DMS 273 treated with DMSO at 0.1 percent for 48 hours (cell line): ENCODE measurements around the gene KCNMA1.

ENCODE experiments used
- DNase-seq: peaks from one replicate; lab custom pipeline; 2025; lab: John Stamatoyannopoulos, UW

KCNMA1 gene

DNA sequence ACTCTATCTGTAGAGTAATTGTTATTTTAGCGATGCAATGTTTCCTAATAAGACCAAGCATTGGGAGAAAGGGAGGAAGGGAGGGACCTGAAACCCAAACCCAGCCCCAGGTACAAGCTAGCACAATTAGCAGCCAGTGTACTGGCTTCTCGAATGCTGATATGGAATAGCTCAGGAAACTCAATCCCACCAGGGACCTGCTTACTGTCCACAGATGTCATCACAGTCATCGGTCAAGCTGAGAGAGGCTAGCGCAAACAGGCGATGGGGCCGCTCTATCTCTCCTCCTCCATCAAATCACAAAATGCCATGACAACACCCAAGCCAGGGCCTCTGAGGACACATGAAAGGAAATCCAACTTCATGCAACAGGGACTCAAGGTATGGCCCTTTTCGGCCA lies 192.1 kb downstream of the KCNMA1 start:
- DNase-seq, result no peak

GRCh38 chr10:77444041-77444440 lies 193.6 kb downstream of the KCNMA1 start:
- no peak for DNase-seq

DNA sequence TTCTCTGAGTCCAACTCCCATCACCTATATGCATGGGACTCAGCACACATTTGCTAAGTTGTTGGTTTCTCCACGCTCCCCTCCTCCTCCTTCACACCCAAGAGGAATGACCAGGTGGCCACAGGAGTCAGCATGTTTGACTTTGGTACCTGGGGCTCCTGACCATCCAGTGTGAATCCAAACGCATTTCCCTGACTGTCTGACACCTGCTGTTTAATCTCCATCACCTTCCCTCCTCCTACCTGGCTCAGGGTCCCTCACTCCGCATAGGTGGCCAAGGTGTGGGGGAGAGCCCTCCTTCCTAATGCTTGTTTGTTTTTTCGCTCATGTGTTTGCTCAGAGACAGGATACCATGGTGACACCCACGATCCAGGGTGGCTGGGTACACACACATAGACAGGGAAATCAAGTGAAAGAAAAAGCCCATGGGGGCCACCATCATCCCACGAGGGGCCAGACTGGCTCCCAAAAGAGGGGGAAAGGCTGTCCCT lies 194.9 kb downstream of the KCNMA1 start:
- DNase-seq, result no peak

DNA sequence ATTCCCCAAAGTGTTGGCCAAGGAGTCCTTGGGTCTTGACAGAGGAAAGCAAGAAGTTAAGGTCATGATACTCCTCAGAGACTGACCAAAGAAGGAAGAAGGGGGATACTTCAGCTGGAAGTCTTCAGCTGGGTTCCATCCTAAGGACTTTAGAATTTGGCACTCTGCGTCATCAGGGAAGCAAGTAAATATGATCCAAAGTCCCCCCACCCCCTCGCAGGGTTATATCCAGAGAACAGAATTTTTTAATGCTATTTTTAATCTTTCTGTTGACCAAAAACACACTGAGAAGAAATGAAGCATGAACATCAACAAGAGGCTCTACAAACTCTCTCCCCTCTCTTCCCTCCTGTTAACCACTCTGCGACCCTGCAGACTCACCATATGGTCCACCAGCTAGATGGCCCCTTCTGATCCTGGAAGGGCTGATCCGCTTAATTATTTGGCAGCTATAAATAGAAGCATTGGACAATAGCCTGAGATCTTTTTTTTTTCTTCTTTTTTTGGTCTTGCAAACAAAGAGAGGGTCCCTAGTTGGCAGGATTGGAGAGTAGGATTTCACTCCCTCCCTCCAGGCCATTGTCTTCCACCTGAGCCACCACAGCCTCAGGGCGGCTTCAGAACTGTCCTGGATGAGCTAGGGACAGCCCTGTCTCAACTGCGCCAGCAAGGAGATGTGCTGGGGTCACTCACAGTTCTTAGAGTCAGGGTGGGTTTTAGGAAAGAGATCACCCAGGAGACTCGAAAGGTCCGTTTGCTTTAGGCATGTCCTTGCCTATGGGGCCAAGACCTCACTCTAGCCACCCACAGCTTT lies 196.0 kb downstream of the KCNMA1 start:
- DNase-seq, result peak; percentile 4

DNA sequence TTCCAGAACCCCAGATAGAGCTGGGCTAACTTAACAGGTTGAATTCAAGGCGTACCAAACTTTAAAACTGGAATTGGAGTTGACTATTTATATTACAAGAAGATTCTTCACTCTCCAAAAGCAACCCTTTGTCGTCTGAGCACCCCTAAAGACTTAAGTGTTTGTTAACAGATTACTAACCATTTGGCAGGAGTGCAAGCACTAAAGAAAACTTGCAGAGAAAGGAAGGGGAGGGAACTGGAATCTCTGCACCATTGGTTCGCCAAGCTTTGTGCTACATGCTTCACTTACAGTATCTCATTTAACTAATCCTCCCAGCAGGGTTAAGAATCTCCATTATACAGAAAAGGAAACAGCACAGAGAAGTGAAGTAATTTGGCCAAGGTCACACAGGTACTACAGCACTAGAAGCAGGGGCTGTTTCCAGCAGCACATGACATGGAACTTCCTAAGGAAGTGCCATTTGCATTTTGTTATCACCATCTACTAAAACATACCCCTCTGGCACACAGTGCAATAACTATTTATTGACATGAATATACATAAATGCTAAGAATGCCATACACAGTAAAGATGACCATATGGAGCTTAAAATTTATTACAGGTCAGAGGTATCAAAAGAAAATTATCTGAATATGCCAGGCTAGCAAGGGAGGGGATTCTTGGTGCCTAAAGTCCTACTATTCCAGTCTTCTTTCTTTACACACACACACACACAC lies 201.2 kb downstream of the KCNMA1 start:
- no peak for DNase-seq

- DNase-seq, result no peak
Observed at GRCh38 chr10:77433546-77433945, 204.1 kb downstream of the KCNMA1 start.

GRCh38 chr10:77431980-77432797 lies 205.4 kb downstream of the KCNMA1 start:
- DNase-seq, result no peak

DNA sequence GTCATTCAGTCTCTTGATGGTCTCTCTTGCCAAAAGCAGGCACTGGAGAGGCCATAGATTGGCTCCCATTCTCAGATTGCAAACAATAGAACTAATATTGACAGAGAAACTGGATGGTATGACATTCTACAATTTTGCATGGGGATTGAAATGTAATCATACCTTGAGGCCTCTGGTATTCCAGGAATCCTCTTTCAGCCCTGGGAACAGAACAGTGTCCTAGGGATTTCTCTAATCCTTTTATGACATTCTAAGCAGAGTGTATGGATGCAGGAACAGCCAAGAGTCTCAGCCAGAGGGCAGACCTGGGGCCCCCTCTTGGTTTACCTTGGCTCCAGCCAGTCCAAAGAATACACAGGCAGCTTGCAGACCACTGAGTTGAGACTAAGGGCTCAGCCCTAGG lies 206.4 kb downstream of the KCNMA1 start:
- no peak for DNase-seq

DNA sequence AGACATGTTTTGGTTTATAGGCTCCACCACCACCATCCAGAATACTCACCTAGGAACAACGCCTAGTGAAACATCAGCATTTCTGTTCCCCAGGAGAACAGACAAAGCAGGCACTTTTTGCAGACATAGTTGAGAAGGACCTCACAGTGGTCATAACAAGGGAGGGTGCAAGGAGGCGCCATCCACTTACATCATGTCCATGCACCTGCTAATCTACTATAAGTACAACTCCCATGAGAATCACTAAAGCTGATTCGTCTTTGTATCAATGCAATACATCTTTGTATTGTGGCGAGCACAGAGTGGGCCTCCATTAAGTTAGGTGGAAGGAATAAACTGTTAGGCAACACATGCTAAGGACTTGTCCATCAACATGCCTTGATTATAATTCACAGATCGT lies 207.1 kb downstream of the KCNMA1 start:
- no peak for DNase-seq

DNA sequence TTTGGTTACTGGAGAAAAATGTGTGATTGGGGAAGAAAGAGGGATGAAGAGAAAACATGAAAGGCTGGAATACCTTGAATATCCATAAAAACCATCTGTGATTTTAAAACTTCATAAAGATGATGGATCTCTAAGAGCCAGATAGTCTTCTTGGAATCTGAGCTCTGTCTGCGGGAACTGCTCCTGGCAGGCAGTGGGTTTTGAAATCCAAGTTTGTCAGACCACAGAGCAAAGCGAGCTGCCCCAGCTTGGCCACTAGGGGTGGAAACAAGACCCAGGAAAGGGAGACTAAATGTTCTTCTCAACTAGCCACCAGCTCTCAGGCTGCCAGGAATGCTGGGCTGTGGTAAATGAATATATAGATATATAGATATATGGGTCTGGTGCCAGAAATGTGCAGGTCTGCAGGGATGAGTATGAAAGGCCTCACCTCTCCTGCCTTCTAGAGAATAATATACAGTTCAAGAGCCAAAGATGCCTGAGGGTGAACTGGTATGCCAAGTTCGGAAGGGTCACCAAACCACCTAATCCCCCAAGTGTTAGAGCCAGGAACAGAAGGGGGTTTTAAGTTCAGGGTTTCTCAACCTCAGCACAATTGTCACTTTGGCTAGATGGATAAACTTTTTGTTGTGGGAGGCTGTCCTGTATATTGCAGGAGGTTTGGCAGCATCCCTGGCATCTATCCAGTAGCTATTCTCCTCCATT lies 208.8 kb downstream of the KCNMA1 start:
- no peak for DNase-seq

GRCh38 chr10:77424257-77424656 lies 213.4 kb downstream of the KCNMA1 start:
- no peak for DNase-seq

- no peak for DNase-seq
Observed at GRCh38 chr10:77422491-77423338, 214.9 kb downstream of the KCNMA1 start.

DNA sequence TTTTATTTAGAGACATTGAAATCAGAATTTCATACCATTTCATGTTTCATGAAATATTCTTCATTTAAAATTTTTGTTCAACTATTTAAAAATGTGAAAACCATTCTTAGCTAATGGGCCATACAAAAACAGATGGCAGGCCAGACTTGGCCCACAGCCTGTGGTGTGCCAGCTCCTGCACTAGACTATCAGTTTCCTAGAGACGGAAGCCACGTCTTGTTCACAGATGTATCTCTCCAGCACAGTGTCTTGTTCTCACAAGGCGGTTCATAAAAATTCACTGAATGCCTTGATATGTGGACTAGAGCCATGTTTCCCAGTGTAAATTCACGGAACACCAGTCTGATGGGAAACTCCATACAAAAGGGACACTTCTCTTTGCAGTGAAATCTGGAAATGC lies 216.0 kb downstream of the KCNMA1 start:
- peak; percentile 35 for DNase-seq

DNA sequence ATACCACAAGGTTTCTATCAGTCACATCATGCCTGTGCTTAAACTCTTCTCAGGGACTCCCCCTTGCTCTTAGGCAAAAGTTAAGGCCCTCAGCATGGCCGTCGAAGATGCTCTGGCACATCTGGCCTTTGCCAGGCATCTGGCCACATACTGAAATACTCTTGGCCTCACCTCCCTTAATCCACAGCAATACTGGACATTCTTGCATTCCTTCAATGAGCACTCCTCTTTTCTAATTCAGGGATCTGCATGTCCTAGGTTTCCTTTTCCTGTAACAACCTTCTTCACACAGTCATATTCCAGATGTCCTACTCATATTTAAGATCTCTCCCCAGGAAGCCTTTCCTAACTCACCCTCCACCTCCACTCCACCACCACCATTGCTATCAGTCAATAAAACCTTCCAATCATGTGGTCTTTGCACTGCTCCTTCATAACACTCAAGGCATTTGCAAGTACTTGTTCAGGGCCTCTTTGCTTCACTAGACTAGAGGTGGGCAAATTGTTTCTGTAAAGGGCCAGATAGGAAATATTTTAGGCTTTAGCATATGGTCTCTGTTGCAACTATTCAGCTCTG lies 216.6 kb downstream of the KCNMA1 start:
- no peak for DNase-seq

DNA sequence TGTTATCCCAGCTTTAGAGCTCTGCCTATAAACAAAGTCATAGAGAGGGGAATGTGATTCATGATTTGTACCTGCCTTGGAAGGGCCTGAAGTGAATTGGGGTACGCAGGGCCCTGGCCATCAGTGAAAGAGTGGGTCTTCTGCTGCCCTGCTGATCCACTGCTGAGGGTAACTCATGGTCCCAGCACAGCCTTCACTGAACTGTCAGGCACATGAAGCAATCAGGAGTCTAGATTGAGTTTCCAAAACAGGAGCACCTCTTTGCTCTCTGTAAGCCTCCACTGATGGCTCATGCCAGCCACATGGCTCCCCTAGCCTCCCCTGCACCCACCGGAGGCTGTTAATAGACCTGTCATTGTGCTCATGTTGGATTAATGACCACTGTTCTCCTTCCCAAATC lies 217.6 kb downstream of the KCNMA1 start:
- no peak for DNase-seq

GRCh38 chr10:77419056-77419455 lies 218.6 kb downstream of the KCNMA1 start:
- DNase-seq, result no peak

DNA sequence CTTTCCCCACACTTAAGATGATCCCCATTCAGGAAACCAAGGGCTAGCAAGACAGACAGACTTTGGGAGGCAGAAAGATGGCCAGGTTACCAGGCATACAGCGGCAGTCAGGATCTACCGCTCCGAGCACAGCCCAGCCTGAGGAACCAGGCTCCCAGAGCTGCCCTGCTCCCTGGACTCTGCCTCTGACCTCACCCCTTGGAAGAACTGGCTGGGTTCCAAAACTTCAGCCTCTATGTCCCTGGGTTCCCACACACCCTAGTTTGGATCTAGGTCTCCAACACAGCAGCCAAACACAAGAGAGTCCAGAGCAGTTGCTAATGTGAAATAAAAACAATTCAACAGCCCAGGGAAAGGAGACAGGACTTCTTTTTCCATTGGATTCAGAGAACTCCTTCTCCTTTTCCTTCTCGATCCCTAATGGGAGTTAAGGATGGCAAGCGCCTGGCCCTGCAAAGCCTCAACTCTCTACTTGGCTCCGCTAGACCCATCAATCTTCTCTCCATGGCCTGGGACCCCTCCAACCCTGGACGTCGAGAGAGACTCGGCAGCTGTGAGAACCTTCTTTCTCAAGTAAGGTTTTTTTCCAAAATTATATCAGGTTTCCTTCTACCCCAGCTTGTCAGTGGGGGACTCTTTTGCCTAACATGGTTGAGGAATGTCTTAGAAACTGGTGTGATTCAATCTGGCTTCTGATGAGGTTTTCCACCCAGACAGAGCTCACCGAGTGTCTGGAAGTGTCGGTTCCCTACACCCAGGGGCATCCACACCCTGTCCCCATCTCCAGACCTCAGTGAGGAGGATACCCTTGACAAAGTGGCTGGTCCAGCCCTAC lies 219.6 kb downstream of the KCNMA1 start:
- DNase-seq, result no peak

GRCh38 chr10:77417359-77417758 lies 220.2 kb downstream of the KCNMA1 start:
- DNase-seq, result no peak

DNA sequence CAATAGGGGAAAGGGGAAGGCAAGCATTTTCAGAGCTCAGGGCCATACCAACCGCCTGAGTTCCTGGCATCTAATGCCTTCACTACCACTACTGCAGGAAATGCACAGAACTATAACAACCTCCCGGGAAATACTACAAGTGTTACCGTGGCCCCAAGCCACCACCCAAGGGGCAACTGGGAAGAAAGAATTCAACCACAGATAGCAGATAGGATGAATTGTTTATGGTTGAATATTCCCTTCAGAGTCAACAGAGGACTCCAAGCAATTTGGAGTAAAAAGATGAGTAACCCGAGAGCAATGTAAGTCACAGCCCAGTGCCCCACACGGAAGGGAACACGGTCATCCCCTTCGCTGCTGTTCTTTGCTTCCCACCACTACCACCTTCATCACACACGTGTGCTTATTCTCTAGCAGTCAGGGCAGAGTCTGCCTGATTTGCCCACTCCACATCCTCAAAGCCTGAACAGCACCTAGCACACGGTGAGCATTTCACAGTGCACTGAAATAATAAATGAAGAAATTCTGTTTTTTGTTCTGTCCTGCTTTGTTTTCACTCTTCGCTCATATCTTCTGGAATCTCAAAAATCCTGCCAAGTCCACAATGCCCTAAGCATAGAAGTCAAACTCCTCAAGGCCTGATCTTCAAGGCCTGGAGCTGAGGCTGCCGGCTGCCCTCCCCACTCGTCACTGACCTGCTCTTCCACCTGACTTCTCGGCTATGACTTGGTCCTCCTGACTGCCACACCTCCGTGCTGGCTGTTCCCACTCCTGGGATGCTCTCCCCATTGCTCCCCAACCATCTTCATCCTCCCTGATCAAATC lies 221.1 kb downstream of the KCNMA1 start:
- DNase-seq, result no peak
